ENCODE results near the gene ZSCAN23.
A peak's percentile ranks its signal among the peaks of the same experiment; 100 is the strongest.

DNA sequence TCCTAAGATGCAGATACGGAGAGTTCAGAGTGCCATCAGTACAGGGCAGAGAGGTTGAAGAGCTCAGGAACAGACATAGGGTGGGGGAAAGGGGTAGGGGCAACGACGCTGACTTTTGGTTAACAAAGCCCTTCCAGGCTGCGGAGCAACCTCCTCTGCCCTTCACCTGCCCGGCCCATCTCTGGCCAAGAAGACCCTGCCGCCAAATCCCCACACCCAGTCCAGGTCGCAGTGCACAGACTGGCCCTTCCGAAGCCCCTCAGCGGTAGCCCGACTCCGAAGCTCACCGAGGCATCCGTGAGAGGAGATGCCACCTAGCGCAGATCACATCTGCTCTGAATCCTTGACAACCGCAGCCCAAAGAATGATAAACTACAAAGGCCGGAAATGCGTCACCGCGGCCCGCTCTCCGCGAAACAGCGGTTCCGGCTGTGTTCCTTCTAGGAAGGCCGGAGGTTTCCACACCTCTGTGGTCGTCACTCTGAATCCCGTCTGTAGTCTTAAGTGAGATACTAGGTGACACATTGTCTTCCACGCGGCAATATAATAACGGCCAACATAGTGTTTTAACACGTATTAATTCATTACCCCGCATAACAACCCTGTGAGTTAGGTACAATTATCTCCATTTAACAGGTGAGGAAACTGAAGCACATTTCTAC lies at the start of gene ZSCAN23:
- peak in 2 of 3 donors; percentile 28 to 32 for TF ChIP-seq POLR2A (IDR thresholded peaks at IDR 0.05)
- TF ChIP-seq, protein P1, sequence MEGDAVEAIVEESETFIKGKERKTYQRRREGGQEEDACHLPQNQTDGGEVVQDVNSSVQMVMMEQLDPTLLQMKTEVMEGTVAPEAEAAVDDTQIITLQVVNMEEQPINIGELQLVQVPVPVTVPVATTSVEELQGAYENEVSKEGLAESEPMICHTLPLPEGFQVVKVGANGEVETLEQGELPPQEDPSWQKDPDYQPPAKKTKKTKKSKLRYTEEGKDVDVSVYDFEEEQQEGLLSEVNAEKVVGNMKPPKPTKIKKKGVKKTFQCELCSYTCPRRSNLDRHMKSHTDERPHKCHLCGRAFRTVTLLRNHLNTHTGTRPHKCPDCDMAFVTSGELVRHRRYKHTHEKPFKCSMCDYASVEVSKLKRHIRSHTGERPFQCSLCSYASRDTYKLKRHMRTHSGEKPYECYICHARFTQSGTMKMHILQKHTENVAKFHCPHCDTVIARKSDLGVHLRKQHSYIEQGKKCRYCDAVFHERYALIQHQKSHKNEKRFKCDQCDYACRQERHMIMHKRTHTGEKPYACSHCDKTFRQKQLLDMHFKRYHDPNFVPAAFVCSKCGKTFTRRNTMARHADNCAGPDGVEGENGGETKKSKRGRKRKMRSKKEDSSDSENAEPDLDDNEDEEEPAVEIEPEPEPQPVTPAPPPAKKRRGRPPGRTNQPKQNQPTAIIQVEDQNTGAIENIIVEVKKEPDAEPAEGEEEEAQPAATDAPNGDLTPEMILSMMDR (IDR thresholded peaks at IDR 0.05) = no peak

Measured in body of pancreas (tissue), 4 donors.